ENCODE data around the gene PRM1. TPM values are rescaled to one million over a fixed set of nuclear protein-coding genes. Genes with fewer than 3 reads are reported as not detected.

The PRM1 gene
- total RNA-seq, 1 donor from 2014 or later: not detected

- Mint-ChIP-seq H3K4me3 (no peak overlapping the region), H3K36me3 (ENCODE audit: low read depth) (no peaks in the 10 kb centered on the region), H3K4me1 (peaks cover 39% of the 10 kb centered on the region), H3K27ac (ENCODE audit: unreplicated experiment) (peak overlapping the region; percentile 87), H3K27me3 (ENCODE audit: low read depth) (no peaks in the 10 kb centered on the region), H3K9me3 (no peaks in the 10 kb centered on the region)
- no peak for DNase-seq (ENCODE audit: low read depth, low spot score)
- TF ChIP-seq, protein P1, sequence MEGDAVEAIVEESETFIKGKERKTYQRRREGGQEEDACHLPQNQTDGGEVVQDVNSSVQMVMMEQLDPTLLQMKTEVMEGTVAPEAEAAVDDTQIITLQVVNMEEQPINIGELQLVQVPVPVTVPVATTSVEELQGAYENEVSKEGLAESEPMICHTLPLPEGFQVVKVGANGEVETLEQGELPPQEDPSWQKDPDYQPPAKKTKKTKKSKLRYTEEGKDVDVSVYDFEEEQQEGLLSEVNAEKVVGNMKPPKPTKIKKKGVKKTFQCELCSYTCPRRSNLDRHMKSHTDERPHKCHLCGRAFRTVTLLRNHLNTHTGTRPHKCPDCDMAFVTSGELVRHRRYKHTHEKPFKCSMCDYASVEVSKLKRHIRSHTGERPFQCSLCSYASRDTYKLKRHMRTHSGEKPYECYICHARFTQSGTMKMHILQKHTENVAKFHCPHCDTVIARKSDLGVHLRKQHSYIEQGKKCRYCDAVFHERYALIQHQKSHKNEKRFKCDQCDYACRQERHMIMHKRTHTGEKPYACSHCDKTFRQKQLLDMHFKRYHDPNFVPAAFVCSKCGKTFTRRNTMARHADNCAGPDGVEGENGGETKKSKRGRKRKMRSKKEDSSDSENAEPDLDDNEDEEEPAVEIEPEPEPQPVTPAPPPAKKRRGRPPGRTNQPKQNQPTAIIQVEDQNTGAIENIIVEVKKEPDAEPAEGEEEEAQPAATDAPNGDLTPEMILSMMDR (conservative IDR thresholded peaks at IDR 0.05): no peak
These were observed 46.4 kb upstream of the PRM1 start for GRCh38 chr16:11327277-11328171.

GRCh38 chr16:11326737-11327276, 45.7 kb upstream of the PRM1 start:
- DNase-seq (ENCODE audit: low read depth, low spot score): no peak
- Mint-ChIP-seq H3K27me3 (ENCODE audit: low read depth) (no peaks in the 10 kb centered on the region), H3K4me1 (peaks cover 39% of the 10 kb centered on the region), H3K36me3 (ENCODE audit: low read depth) (no peaks in the 10 kb centered on the region), H3K9me3 (no peaks in the 10 kb centered on the region), H3K4me3 (no peak overlapping the region), H3K27ac (ENCODE audit: unreplicated experiment) (peak overlapping the region; percentile 75)
- TF ChIP-seq, protein P1 (conservative IDR thresholded peaks at IDR 0.05): no peak

GRCh38 chr16:11326084-11326736, 45.1 kb upstream of the PRM1 start:
- no peaks in the 10 kb centered on the region for H3K36me3 Mint-ChIP-seq (ENCODE audit: low read depth)
- H3K27ac Mint-ChIP-seq (ENCODE audit: unreplicated experiment): no peak overlapping the region
- no peaks in the 10 kb centered on the region for H3K27me3 Mint-ChIP-seq (ENCODE audit: low read depth)
- TF ChIP-seq, protein P1 (conservative IDR thresholded peaks at IDR 0.05): no peak
- DNase-seq (ENCODE audit: low read depth, low spot score): no peak
- no peak overlapping the region for H3K4me3 Mint-ChIP-seq
- H3K4me1 Mint-ChIP-seq: peaks cover 39% of the 10 kb centered on the region
- H3K9me3 Mint-ChIP-seq: no peaks in the 10 kb centered on the region

GRCh38 chr16:11325404-11326083, 44.4 kb upstream of the PRM1 start:
- H3K27me3 Mint-ChIP-seq (ENCODE audit: low read depth): no peaks in the 10 kb centered on the region
- H3K4me1 Mint-ChIP-seq: peaks cover 33% of the 10 kb centered on the region
- H3K9me3 Mint-ChIP-seq: no peaks in the 10 kb centered on the region
- no peaks in the 10 kb centered on the region for H3K36me3 Mint-ChIP-seq (ENCODE audit: low read depth)
- H3K27ac Mint-ChIP-seq (ENCODE audit: unreplicated experiment): no peak overlapping the region
- H3K4me3 Mint-ChIP-seq: no peak overlapping the region
- TF ChIP-seq, protein P1 (conservative IDR thresholded peaks at IDR 0.05): no peak
- DNase-seq (ENCODE audit: low read depth, low spot score): no peak

GRCh38 chr16:11323551-11324336, 42.6 kb upstream of the PRM1 start:
- H3K27ac Mint-ChIP-seq (ENCODE audit: unreplicated experiment): no peak overlapping the region
- H3K36me3 Mint-ChIP-seq (ENCODE audit: low read depth): no peaks in the 10 kb centered on the region
- TF ChIP-seq, protein P1 (conservative IDR thresholded peaks at IDR 0.05): no peak
- no peak overlapping the region for H3K4me3 Mint-ChIP-seq
- H3K4me1 Mint-ChIP-seq: peaks cover 18% of the 10 kb centered on the region
- no peak for DNase-seq (ENCODE audit: low read depth, low spot score)
- no peaks in the 10 kb centered on the region for H3K27me3 Mint-ChIP-seq (ENCODE audit: low read depth)
- no peaks in the 10 kb centered on the region for H3K9me3 Mint-ChIP-seq

All from neural crest cell (in vitro differentiated cells).